Femur (tissue), 1 donor: ENCODE data around the gene PABPN1L.
"Not testable (repeated sequence)": the region's sequence is repeated elsewhere in the genome, so short reads cannot be mapped to it uniquely, and the experiment has no call there.

Experiments used
- DNase-seq: peaks from one replicate; pipeline ENCODE4 v3.0.0-alpha.2; 2017

PABPN1L gene

DNA sequence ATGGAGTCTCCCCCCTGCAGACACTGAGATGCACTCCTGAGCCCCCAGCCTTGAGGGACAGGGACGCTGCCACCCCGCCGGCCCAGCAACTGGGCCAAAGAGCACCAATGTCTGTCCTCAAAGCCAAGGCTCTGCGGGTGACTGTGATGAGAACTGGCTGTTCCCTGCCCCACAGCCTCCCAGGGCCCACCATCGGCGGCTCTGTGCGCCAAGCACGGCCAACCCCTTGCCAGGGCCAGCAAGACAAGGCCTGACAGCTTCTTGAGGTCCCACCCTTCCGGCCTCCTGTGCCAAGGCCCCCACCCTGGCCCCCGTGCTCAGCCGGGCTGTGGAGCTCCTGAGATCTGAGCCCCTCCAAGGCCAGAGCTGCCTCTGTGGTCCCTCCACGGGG, 34.2 kb upstream of the PABPN1L start:
- DNase-seq = no peak

DNA sequence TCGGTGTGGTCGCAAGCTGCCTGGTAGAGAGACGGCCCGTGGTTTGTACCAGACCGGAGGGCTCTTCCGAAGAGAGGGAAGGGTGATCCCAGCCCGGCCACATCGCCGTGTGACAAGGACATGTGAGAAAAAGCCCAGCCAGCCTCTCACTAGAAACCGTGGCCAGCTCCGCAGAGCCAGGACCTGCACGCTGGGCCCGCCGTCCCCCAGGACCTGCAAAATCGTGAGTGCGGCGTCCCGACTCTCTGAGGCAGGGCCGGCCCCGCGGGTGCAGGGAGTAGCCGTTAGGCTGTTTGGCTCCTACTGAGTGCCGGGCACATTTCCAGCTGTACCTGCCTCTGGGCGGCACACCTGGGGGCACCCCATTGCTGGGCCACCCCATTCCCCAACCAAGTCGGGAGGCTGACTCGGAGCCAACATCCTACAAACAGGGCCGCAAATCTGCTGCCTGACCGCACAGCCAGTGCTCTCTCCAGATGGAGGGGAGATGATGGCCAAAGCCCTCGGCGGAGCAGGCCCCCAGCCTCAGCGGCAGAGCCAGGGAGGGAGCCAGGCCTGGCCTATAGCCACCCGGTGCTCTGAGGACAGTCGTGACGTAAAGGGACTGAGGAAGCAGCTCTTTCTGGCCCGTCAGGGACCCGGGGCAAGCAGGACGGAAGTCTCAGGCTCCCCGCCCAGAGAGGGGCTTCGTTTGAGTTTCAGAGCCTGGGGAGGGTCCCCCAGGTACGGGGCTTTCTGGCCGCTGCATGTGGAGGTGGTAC, 33.6 kb upstream of the PABPN1L start:
- no peak for DNase-seq

DNA sequence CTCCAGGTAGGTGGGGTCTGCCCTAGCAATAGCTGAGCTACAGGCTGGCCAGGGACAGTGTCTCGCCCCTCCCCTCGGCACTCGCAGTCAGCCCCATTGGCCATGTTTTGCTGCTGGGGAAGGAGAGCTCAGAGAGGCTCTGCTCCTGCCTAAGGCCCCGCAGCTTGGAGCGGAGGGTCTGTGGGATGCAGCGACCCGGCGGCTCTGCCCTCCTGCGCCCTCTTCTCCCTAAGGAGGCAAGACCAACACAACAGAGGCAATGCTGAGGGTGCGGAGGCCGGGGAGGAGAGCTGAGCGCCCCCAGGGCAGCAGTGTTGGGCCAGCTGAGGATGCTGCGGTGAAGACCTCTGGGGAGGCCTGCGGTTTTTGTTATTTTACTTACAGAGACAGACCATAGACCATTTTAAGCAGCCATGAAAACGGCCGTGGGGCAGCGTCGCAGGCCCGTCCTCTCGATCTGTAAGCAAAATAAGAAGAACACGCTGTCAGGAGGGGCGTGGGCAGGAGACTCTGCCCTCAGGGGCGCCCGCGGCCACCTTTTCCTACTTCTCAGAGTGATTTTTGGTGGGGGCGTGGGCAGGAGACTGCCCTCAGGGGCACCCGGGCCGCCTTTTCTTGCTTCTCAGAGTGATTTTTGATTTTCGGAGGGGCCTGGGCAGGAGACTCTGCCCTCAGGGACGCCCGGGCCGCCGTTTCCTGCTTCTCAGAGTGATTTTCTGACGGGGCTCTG, 31.4 kb upstream of the PABPN1L start:
- no peak for DNase-seq

DNA sequence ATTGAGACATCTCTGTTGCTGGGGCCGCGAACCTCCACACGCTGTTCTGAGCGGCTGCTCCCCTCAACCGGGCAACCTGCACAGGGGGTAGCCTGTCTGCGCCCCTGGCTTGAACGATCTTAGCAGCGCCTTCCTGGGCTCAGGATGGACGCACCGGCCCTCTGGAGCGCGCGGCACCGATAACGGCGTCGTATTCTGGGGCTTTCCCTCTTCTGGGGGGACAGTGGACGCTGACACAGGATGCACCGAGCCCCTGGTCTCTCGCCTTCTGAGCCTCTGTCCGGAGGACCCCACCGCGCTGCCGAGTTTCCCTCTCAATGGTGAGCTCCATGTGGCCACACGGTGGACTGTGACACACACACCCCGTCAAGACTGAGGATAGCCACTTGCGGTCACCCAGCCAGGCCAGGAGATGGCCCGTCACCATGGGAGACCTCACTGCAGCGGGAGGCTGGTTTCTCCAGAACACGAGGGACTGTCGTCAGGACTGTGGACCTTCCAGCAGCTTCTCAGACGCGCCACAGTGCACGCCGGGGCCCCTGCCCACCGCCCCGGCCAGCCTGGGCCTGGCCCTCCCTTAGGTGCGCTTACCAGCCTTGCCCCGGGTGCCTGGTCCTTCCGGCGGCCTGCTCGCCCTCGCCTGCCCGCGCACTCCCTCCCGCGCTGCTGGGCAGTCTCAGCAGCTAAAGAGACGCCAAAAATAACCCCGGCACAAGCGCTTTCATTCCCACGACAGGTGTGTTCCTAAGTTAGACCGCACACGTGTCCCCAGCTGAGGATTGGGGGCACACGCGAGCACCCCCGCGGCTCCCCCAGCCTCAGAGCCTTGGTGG, 30.0 kb upstream of the PABPN1L start:
- no peak for DNase-seq

DNA sequence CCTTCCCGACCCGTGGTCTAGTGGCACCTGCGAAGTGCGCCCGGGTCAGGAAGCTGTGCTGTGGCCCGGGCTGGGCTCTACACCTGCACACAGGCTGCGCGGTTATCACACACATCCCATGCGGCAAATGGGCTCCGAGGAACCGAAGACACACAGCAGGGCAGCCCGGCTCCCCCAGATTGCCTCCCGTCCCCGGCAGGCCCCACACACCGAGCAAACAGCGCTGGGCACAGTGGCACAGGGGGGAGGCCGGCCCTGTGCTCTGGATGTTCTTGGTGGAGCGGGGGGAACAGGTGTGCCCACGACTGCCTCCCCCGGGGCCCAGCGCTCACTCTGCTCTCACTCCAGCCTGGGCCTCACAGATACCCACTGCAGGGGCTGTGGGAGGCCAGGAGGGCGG, 28.9 kb upstream of the PABPN1L start:
- no peak for DNase-seq

DNA sequence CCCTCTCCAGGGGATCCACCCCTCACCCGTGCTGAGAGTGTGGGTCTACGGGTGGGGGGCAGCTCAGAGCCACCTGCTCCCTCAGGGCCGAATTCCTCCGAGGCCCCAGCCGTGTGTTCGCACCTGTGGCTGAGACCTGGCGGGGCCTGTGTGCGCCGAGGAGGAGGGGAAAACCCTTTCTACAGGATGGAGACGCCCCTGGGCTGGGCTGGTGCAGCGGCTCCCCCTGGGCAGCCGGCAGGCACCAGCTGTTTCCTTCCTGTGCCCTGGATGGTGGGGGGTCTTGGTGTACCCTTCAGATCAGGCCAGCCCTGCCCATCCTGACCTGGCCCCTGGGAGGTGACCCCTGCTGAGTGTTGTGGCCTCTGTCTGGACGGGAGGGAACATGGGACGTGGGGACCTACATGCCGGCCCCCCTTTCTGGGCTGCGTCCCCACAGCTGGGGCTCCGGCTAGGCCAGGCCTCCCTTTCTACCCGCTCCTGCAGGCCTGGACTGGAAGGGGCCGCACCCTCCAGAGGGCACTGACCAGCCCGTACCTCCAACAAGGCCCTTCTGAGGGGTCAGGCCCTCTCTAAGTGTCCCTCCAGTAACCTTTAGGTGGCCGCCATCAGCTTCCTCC, 28.3 kb upstream of the PABPN1L start:
- no peak for DNase-seq

DNA sequence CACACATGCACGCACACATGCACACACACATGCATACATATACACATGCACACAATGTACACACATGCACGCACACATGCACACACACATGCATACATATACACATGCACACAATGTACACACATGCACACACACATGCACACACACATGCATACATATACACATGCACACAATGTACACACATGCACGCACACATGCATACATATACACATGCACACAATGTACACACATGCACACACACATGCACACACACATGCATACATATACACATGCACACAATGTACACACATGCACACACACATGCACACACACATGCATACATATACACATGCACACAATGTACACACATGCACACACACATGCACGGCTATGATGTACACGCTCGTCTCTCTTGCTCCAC, 27.8 kb upstream of the PABPN1L start:
- DNase-seq = not testable (repeated sequence)

DNA sequence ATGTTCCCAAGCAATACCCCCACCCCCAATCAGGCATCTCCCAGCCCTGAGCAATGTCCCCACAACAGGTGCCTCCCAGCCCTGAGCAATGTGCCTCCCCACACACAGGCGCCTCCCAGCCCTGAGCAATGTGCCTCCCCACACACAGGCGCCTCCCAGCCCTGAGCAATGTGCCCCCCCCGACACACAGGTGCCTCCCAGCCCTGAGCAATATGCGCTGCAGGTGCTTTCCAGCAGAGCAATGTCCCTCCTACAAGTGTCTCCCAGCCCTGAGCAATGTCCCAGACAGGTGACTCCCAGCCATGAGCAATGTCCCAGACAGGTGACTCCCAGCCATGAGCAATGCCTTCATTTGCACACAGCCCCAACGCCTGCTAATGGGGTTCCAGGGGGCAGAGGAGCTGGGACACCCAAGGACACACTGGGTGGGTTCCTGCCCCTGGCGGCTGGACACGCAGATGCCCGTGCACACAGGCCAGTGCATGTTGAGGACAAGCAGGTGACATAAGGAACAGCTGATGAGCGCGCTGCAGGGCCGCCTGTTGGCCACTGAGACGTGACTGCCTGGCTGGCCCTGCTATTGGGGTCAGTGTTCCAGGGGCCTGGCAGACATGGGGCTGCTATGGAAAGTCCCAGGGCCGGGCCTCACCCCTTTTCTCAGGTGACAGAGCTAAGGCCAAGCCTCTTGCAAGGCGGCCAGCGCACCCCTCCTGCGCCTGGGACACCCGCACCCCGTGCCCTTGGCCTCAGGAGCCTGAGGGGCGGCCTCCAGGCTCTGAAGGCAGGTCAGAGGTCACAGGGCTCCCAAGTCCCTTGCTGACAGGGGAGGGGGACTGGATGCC, 26.9 kb upstream of the PABPN1L start:
- DNase-seq = no peak

DNA sequence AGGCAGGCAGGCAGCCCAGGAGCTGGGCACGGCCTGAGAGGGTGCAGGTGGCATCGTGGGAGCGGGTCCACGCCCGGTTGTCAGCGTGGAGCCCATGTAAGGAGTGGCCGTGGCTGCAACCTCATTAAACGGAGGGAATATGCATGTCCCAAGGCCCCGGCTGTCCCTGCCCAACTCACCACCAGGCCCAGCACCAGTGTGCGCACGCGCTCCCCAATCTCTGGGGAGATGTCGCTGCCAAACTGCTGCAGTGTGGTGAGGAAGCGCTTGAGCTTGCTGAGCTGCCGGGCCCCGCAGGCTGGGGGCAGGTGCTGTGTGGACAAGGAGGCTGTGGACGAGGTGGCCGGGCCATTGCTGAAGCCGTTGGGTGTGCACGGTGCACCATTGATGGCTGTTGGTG, 25.6 kb upstream of the PABPN1L start:
- DNase-seq = no peak

DNA sequence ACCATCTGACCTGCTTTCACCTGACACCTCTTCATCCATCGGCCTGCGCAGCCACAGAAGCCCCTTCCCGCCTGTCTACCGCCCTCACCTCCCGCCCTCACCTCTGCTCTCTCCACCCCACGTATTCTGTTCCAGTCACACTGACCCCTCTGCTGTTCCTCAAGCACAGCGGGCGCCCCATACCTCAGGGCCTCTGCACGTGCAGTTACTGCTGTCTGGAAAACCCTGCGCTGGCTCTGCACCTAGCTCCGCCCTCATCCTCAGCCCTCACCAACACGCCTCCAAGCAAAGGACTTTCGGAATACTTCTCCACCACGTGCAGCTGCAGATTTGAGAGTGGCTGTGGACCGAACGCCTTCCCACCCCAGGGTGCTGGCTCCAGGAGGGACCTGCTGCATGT, 24.6 kb upstream of the PABPN1L start:
- no peak for DNase-seq

DNA sequence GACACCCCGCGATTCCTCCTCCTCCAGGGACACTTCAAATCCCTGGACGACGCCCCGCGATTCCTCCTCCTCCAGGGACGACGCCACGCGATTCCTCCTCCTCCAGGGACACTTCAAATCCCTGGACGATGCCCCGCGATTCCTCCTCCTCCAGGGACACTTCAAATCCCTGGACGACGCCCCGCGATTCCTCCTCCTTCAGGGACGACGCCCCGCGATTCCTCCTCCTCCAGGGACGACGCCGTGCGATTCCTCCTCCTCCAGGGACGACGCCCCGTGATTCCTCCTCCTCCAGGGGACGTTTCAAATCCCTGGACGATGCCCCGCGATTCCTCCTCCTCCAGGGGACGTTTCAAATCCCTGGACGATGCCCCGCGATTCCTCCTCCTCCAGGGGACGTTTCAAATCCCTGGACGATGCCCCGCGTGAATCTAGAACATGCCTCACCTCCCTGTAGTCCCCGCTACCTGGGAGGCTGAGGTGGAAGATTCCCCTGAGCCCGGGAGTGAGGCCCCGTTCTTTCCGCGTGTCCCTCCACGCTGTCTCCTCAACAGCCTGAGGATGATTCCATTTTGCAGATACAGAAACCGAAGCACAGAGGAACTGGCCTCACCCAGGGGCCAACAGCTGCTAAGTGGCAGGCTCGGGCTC, 23.4 kb upstream of the PABPN1L start:
- DNase-seq = not testable (repeated sequence)

DNA sequence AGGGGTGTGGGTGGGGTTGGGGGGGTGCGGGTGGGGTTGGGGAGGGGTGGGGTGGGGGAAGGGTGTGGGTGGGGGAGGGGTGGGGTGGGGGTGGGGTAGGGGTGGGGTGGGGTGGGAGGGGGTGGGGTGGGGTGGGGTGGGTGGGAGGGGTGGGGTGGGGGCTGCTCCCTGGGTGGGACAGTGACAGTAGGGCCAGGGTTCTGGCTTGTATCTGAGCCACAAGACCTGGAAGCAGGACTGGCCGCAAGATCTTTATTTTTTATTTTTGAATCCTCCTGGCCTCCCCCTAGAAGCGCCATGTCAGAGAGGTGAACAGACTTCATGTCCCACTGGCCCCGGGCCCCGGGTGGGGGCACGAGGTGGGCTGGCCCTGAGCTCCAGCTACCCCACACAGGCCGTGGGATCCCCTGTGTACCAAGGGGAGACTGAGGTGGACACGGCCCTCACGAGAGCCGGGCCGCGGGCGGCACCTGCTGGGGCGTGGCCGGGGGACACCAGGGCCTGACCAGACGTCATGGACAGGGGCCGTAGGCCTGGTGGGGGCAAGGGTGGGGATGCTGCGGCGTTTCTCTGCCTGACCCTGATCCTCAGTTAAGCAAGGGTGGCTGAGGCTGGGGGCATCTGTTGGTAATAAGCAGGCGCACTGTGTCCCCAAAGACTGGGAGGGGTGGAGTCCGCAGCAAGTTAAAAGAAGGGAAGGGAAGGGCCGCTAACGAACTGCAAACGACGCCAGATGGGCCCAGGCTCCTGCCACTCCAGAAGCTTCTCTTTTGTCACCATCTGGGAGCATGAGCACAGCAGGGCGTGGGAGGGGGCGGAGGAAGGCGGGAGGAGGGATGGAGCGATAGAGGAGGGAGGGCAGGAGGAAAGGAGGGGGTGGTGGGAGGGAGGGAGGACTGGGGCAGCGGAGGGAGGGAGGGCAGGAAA, 22.3 kb upstream of the PABPN1L start:
- peak; percentile 46 for DNase-seq

DNA sequence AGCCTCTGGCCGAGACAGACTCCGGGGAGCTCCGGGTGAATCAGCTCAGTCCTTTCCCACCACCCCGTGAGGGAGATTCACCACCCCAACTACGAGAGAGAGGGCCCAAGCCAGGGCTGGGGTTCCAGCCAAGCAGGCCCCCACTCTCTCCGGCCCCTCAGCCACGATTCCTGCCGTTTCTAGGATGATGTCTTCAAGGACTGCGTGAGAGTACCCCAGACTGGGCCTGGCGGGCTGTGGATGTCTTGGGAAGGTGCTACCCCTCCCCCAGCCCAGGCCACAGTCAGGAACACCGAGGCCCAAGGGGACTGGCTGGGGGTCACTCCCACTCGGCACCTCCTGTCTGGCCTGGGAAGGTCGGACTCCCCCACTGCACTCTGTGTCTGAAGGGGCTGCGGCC, 21.6 kb upstream of the PABPN1L start:
- no peak for DNase-seq

DNA sequence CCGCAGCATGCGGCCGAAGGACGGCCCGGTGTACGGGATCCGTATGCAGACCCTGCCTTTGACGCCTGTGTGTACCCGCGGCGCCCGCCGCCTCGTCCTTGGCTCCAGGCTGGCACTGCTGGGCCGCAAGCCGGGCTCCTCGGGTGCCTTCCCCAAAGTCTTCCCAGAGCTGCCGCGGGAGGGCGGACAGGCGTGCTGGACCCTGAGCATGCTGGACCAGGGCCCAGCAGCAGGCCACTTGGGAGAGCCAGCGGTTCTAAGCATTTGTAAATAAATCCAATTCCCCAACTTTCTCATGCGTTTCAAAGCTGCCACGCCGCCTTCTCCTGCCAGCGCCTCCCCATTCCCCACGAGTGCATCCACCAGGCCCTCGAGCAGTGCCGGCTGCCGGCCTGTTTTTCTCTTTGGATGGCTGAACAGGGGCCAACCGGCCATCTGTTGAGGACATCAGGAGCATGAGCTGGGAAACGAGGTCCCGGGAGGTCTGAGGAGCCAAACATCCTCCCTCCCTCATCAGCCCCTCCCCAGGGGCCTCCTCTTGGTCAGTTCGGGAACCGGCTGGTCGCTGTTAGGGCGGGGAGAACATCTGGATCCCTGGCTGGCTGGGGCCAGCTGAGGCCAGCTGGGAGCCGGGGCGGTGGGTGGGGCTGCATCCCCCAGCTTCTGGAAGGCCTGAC, 20.5 kb upstream of the PABPN1L start:
- peak; percentile 87 for DNase-seq

DNA sequence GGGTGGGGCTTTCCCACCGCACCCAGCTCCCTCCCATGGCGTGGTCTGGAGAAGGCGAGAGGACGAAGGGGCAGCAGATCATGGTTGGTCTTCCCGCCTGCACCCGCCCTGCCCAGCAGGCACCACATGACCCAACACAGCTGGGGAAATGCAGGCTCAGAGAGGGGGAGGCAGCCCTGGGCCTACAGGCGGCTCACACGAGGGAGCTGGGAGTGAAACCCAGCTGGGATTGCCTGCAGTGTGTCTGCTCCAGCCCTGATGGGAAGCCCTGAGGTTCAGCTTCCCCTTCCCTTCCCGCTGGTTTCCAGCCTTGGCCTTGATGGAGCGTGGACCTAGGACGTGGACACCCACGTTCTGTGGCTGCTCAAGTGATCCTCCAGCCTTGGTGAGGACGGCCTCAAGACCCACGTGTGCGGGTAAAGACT, 20.0 kb upstream of the PABPN1L start:
- DNase-seq = no peak

DNA sequence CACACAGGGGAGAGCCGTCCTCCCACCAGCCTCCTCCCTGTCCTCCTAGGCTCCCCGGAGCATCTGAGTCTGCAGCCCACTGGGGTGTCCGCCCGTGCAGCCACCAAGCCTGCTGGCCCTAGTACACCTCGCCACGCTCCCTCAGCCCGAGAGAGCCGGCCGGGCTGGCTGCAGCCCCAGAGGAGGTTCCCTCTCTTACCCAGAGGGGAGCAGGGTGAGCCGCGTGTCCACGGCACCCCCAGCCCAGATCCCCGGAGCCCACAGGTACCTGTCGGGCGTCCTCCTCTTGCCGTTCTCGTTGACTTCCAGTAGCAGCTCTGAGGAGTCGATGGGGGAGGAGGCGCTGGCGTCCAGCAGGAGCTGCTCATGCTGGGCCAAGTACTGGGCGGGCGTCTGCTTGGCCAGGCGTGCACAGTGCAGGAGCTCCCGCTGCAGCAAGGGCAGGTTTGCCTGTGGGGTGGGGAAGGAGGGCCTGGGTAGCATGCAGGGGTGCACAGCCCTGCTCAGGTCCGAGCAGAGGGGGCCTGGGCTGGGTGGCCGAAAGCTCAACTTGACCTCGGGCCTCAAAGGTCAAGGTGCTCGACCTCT, 19.3 kb upstream of the PABPN1L start:
- DNase-seq = no peak

DNA sequence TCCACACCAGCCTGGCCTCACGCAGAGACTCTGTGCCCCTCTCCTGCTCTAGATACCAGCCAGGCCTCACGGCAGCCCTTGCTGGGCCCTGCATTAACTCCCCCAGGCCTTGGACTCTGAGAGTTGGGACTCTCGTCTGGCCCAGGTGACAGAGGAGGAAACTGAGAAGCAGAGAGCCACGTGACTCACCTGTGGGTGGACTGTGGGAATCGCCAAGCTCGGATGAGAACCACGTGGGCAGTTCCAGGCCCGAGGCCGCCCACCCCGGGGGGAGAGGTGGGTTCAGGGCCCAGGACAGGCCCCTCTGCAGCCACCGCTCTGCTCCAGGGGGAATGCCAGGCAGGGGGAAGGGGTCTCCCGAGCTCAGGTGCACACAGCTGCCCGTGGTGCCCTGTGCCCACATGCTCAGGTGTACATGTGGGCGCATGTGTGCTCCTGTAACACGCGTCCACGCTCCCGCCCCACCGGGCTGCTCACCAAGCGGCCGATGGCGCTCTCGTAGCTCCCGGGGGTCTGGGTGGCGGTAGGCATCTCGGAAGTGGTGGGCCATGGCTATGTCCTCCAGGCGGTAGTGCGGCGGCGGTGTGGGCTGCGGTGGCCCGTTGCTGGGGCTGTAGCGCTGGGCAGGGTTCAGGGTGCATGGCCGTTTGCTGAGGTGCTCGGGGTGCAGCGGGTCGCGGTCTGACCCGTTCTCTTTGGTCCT, 18.3 kb upstream of the PABPN1L start:
- no peak for DNase-seq

DNA sequence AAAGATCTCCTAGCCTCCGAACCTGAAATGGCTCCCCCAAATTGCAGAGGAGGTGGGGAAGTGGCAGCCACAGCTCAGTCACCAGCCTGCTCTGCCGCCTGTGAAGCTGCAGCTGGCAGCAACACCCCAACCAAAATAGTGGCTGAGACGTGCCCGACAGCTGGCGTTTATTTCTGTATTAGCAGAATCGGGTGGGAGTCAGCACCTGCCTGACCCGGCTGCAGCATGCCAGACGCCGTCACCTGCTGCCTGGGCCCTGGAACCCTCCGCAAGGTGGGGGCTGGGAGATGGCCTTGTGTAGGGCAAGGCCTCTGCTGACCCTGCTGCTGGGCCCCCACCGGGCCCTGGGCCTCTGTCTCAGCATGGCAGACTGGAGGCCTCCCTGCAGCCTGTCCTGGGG, 17.5 kb upstream of the PABPN1L start:
- DNase-seq = peak; percentile 72
